IPS-11a (cell line): ENCODE results near the gene RECQL5.
"Not testable (repeated sequence)": the region's sequence is repeated elsewhere in the genome, so short reads cannot be mapped to it uniquely, and the experiment has no call there.

Source experiments
- H3K4me3 ChIP-seq: one replicate; pipeline ENCODE4 v1.5.1; 2013; ENCODE audit warnings: low read depth, low read length, control low read depth

Gene RECQL5

GRCh38 chr17:75649687-75650086 lies 17.3 kb downstream of the RECQL5 start:
- no peak overlapping the region for H3K4me3 ChIP-seq

DNA sequence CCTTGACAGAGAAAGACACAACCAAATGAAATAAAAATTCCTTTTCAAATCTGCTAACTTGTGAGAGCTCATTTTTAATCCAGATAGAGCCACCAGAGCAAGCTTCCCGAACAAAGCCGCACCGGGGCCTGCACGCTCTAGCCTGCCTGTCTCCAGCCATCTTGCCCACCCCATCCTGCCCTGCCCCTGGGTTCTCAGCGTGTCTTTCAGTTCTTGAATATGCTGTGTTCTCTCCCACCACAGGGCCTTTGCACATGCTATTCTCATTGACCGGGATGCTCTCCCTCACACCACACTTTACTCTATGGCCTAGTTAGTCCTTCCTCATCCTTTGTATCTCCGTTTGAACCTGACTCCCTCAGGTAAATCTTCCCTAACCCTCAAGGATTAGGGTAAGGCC lies 19.0 kb downstream of the RECQL5 start:
- H3K4me3 ChIP-seq, result no peak overlapping the region

- no peak overlapping the region for H3K4me3 ChIP-seq
These were observed 19.9 kb downstream of the RECQL5 start for GRCh38 chr17:75647061-75647460.

DNA sequence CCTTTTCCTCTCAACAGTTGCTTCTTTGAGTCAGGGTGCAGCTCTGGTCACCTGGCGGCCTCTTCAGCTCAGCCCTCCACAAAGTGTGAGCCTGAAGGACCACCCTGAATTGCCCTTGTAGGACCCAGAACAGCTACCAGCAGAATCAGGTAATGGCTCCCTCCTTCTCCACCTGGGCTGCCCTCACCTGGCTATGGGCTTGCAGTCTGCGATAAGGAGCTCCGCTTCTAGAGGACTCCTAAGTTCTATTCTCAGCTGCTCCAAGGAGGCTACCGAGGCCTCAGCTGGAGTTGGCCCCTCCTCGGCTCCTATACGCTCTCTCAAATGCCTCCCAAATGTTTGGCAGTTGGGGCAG lies 20.3 kb downstream of the RECQL5 start:
- no peak overlapping the region for H3K4me3 ChIP-seq

GRCh38 chr17:75645889-75646637 lies 20.9 kb downstream of the RECQL5 start:
- H3K4me3 ChIP-seq, result no peak overlapping the region

DNA sequence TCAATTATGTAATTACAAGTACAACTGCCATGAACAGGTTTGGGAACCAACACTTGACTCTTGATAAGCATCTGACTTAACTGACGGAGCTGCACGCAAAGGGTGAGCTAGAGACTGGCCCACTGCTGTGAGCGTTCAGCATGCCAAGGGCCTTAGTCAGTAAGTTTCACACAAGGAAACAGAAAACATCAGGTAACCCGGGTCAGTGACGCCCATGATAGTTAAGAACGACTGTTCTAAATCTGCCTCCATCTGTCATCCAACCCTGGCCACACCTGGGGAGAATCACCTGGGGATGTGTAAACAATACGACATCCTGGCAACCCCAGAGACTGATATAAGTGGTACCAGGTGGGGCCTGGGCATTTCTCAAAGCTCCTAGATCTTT lies 21.5 kb downstream of the RECQL5 start:
- no peak overlapping the region for H3K4me3 ChIP-seq

DNA sequence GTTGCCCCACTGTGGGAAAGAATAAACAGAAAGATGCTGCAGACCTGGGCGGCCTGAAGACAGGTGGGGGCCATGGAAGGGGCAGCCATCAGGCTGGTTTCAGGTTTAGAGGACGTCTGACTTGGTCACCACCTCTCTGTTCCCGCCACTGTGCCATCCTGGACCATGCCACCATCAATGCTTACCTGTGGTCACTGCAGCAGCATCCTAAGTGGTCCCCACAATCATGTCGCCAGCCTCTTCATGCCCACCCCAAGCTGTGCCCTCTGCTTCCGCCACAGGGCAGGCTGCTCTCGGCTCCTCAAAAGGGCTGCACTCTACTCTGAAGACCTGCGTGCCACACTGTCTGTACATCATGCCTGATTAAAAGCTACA lies 23.3 kb downstream of the RECQL5 start:
- H3K4me3 ChIP-seq, result no peak overlapping the region

GRCh38 chr17:75642784-75643642 lies 23.9 kb downstream of the RECQL5 start:
- no peak overlapping the region for H3K4me3 ChIP-seq

DNA sequence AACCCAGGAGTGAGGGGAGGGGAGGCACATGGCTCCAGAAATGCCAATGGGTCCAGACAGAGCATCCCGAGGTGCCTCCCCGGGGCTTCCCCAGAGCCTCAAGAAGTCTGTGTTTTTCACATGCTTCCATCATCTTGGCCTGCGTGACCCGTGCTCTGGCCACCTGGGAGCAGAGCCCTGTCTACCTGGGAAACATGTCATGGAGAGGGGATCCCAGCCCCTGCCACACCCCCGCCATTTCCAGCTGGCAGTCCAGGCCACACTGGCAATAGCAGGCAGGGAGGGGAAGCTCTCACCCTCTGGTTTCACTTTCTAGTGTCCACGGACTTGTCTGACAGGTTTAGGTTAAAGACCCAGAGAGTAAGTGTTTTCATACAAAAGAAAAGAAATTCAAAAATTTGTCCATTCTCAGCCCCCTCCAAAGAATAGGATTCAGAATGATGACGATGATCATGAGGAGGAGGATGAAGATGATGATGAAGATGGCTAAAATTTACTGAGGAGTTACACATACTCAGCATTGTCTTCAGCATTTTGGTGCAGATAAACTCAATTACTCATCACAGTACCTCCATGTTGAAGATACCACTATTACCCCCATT lies 24.7 kb downstream of the RECQL5 start:
- no peak overlapping the region for H3K4me3 ChIP-seq

GRCh38 chr17:75641343-75641742 lies 25.6 kb downstream of the RECQL5 start:
- no peak overlapping the region for H3K4me3 ChIP-seq

GRCh38 chr17:75640556-75641119 lies 26.3 kb downstream of the RECQL5 start:
- no peak overlapping the region for H3K4me3 ChIP-seq

DNA sequence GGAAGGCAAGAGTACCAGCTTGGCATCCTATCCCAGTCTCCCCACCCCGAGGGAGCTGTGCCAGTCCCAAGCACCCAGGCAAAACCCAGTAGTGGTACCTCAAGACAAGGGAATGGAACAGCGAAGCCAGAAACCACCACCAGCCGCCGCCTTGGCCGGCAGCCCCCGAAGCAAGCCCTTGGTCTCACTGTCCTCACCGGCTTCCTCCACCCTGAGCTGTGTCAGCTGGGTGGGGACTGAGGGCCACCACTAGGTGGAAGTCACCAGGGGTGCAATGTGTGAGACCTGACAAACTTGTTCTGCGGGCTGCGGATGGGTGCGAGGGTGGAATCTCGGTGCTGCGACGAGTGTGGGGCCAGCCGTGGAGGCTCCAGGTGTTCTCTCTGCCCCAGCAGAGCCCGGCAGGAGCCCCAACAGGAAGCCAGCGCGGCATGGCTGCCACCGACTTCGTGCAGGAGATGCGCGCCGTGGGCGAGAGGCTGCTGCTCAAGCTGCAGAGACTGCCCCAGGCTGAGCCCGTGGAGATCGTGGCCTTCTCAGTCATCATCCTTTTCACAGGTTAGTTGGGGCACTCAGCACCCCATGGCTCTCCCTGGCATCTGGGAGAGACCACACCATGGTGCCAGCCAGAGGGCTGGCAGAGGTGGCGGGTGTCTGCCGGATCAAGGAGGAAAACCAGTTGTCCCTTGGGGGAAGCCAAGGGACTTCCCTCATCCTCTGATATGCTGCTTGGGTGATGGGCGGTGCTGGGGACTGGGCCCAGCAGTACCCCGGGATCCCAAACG lies 27.0 kb downstream of the RECQL5 start:
- no peak overlapping the region for H3K4me3 ChIP-seq

DNA sequence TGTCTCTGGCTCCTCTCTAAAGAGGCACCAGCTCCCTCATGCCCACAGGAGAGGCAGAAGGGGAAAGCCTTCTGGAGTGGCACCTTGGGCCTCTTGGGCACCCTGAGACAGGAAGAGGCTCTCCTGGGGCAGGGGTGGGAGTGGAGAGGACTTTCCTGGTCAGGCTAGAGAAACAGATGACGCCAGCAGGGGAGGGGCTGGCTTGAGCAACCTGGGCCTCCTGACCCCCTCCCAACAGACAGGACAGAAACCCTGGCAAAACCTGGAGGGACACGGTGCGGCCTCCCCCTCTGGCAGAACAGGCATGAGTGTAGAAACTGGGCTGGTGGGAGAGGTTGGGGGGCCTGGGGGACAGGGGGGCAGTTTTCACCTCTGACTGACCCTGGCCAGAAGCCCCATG lies 27.6 kb downstream of the RECQL5 start:
- no peak overlapping the region for H3K4me3 ChIP-seq

DNA sequence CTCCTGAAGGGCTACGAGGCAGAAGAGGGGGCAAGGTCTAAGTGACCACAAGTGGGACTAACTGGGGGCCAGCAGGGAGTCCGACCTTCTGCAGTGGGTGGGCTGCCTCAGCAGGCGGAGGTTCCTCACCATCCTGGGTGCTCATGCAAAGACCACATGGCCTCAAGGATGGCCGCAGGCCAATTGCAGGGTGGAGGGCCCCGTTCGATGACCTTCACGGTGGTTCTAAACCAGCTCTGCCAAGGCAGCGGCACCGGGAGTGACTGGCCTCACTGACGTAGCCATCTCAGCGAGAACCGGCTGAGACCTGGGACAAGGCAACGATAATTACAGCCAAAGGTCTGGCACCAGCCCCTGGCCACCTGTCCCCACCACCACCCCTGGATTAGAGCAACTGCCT lies 28.1 kb downstream of the RECQL5 start:
- no peak overlapping the region for H3K4me3 ChIP-seq

DNA sequence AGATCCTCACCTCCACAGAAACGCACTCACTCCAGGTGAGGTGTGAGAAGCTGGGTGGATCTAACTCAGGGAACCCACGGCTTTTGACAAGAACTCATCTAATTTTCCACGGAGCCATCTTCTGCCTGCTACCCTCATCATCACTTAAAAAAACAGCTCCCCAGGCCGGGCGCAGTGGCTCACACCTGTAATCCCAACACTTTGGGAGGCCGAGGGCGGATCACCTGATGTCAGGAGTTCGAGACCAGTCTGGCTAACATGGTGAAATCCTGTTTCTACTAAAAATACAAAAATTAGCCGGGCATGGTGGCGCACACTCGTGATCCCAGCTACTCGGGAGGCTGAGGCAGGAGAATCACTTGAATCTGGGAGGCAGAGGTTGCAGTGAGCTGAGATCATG lies 28.9 kb downstream of the RECQL5 start:
- H3K4me3 ChIP-seq, result not testable (repeated sequence)

- no peak overlapping the region for H3K4me3 ChIP-seq
These were observed 29.4 kb downstream of the RECQL5 start for GRCh38 chr17:75637551-75637950.

DNA sequence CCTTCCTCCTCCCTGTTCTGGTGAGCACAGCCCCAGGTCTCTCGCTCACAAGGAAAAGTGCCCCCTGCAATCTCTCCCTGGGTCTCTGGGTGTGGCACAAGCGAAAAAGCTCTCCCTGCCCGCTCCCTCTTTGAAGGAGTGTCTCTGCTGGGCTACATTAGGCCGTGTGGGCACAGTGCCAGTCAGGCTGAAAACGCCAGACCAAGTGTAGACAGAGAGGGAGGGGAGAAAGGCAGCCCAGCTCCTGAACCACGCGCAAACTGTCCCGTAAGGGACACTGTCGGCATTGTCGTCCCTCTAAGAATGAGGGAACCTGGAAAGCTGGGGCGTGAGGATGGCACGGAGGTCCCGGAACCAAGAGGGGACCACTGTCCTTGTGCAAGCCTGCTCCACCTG lies 29.8 kb downstream of the RECQL5 start:
- H3K4me3 ChIP-seq, result no peak overlapping the region

DNA sequence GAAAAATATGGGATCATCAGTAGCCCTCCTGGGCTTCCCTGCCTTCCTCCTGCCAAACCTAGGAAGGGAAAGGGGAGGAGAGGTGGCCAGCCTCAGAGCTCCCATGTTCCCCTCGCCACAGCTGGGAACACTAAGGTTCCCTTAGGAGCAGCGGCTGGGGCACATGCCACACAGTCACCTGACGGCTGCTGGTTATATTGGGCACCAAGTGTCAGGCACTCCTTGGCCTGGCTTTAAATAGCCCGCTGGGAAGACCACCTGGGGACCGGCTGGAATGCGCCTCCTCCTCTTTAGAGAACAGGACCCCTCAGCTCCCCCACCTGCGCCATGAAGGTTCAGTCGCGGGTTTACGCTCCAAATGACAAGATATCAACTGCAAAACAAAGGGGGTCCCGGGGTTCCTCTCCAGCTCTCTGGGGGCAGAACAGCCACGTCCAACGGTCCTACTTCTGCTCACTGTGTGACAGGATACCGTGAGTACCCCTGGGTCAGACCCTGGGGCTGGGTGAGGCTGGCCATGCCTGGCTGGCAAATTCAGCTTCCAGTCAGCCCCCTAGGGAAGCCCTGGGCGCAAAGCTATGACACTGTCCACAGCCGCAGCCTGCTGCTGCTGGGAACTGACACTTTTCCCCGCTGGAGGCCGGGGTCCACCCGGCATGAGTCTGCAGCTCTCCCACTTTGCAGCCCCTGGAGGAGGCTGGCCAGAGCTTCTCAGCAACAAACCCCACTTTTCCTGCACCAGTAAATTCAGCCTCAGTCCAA lies 30.4 kb downstream of the RECQL5 start:
- H3K4me3 ChIP-seq, result no peak overlapping the region

DNA sequence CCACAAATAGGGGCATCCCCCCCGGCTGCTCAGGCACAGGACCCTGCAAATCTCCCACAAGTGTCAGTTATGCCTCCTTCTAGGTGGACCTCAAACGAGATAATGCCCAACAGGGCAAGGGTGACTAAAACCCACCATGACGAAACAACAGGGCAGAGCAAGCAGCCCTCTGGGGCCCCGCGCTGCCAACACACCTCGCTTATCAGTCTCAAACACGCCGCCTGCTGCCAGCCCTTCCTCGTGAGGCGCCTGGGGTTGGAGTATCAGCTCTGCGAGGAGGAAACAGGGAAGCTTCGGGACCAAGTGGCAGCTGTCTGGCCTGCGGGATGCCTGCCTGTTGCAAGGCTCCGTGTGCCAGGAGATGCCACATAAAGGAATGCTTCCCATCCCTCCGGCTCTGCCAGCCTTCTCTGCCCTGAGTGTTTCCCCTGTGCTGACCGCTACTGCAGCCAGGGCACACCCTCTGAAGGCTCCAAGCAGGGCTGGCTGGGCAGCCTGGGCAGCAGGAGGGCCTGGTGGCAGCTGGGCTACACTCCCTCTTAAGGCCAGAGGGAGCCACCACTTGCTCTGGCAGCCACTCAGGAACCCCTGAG lies 31.2 kb downstream of the RECQL5 start:
- no peak overlapping the region for H3K4me3 ChIP-seq
